ENCODE results near the gene VANGL2.

The VANGL2 gene

DNA sequence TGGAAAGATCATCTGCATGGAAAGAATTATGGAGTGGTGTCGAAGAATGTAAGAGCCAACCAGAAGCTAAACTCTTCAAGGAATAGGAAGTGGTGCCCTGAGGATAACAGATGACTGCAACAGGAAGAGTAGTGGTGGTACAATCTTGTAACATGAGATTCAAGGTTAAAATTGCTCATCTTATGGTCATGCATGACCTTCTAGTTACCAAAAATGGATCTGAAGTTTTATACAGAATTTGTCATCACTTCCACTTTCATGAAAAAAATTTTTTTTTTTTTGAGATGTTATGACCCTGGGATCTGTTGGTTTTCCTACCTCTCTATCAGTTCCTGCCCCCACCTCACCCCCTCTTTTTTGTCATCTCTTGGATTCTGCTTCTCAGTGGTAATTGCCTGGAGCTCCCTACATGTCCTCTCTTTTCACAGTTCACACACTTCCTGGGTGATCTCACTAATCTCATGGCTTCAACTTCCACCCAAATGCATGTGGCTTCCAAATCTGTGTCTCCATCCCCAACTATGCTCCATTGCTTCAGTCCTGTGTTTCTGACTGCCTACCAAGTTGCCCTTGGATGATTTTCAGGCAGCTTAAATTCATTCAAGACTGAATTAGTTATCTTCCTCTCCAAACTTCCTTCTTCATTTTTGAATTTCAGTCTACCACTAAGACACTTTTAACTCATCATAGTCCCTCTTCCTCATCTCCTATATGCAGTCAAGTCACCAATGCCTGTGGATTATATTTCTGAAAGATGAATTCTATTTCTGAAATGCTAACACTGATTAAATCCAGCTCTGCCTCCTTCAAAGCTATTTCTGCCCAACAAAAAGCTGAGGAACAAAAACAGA lies 74.3 kb downstream of the VANGL2 start:
- H3K27ac ChIP-seq (ENCODE audit: insufficient read depth, low read length, poor library complexity, severe bottlenecking): no peak overlapping the region
- DNase-seq: no peak
- H3K9me3 ChIP-seq (ENCODE audit: control insufficient read depth, low read length): no peaks in the 10 kb centered on the region
- H3K27me3 ChIP-seq (replicated peaks; ENCODE audit: control insufficient read depth, insufficient read depth, low read length, poor library complexity, severe bottlenecking): no peaks in the 10 kb centered on the region
- no peaks in the 10 kb centered on the region for H3K4me1 ChIP-seq (ENCODE audit: control insufficient read depth, insufficient read depth, low read length, poor library complexity, severe bottlenecking)
- no peaks in the 10 kb centered on the region for H3K36me3 ChIP-seq (ENCODE audit: control insufficient read depth, insufficient read depth, low read length)
- H3K4me3 ChIP-seq (ENCODE audit: insufficient read depth, low read depth, low read length, poor library complexity, severe bottlenecking): no peak overlapping the region

Measured in effector memory CD4-positive, alpha-beta T cell (primary cell).